HepG2 (cell line): ENCODE data around the gene SAMM50. TPM values are rescaled to one million over a fixed set of nuclear protein-coding genes. Genes with fewer than 3 reads are reported as not detected.

ENCODE experiments used
- ATAC-seq: fragments of 200-7000 bp; cut with Tn5 transposase; 3 replicates; pipeline ENCODE4 v1.9.1; 2020; ENCODE audit warnings: mild to moderate bottlenecking, moderate library complexity
- BruUV-seq: library from RNA; stranded (reverse); fragments of 400-500 nt; replicated peaks from 2 replicates; lab custom pipeline; 2021; lab: Mats Ljungman, UMichigan
- CTCF ChIA-PET: fragments of 300-600 bp; formaldehyde crosslinking; extraction: SDS; loops from one replicate; lab custom pipeline; 2021; ENCODE audit warnings: low total read pairs, inconsistent platforms, low intra/inter-chr PET ratio; lab: Yijun Ruan, JAX
- POLR2A ChIA-PET: fragments of 350-600 bp; sonication (Branson Sonifier 250); formaldehyde crosslinking; loops from one replicate; lab custom pipeline; 2020; ENCODE audit warnings: antibody characterized with exemption, inconsistent platforms; lab: Yijun Ruan, JAX
- DNase-seq: peaks from one replicate; pipeline ENCODE4 v3.0.0-alpha.2; 2015; ENCODE audit warnings: low spot score
- FAIRE-seq: peaks from 3 replicates; lab custom pipeline; 2011; peaks lifted over from hg19 to GRCh38; lab: Jason Lieb, UNC
- H2AFZ ChIP-seq: one replicate; pipeline ENCODE4 v1.6.1; 2011; ENCODE audit warnings: low read length, inconsistent platforms
- H3K27ac ChIP-seq: fragments of 300-600 bp; 3 replicates; pipeline ENCODE4 v1.8.0; 2011; ENCODE audit warnings: mixed run types, mild to moderate bottlenecking, mixed read lengths, low read length, inconsistent platforms; ENCODE audit not compliant: insufficient read depth; ENCODE audit errors: extremely low read length
- H3K27me3 ChIP-seq, 2 experiments: fragments of 200-600 bp in 1 of 2; 2 replicates in 1 of 2; 3 replicates in 1 of 2; pipeline versions ENCODE4 v1.6.0 to v1.8.0; 2011; ENCODE audit warnings: low read length in 2 of 2, mild to moderate bottlenecking in 2 of 2, moderate library complexity in 2 of 2, inconsistent platforms in 1 of 2; ENCODE audit not compliant: insufficient read depth in 2 of 2, control insufficient read depth in 1 of 2
- H3K36me3 ChIP-seq, 2 experiments: fragments of 200-600 bp in 1 of 2; replicated peaks in 1 of 2; 2 replicates in 1 of 2; 3 replicates in 1 of 2; pipeline versions ENCODE4 v1.5.1 to v1.8.0; 2011; ENCODE audit warnings: low read length in 2 of 2, inconsistent platforms in 1 of 2; ENCODE audit not compliant: insufficient read depth in 2 of 2, control insufficient read depth in 1 of 2
- H3K4me1 ChIP-seq: 2 replicates; pipeline ENCODE4 v1.5.1; 2012; ENCODE audit warnings: low read length, inconsistent platforms; ENCODE audit not compliant: insufficient read depth
- H3K4me2 ChIP-seq: 2 replicates; pipeline ENCODE4 v1.6.0; 2011; ENCODE audit warnings: low read depth, low read length, inconsistent platforms
- H3K4me3 ChIP-seq, 3 experiments: fragments of 200-600 bp in 1 of 3; sonication (generic), shearing (Covaris generic) in 1 of 3; replicated peaks in 1 of 3; 2 replicates each; pipeline ENCODE4 v1.5.1; 2011 to 2016; ENCODE audit warnings: low read length in 3 of 3, inconsistent platforms in 2 of 3, low read depth in 2 of 3, mild to moderate bottlenecking in 2 of 3, control low read depth in 1 of 3, mixed read lengths in 1 of 3; ENCODE audit not compliant: insufficient read depth in 1 of 3
- H3K79me2 ChIP-seq: one replicate; pipeline ENCODE4 v1.6.1; 2011; ENCODE audit warnings: low read length, inconsistent platforms; ENCODE audit not compliant: insufficient read depth
- H3K9ac ChIP-seq: 2 replicates; pipeline ENCODE4 v1.6.0; 2011; ENCODE audit warnings: mild to moderate bottlenecking, low read depth, low read length, inconsistent platforms; ENCODE audit not compliant: insufficient read depth
- H3K9me3 ChIP-seq: 2 replicates; pipeline ENCODE4 v1.5.1; 2012; ENCODE audit warnings: mild to moderate bottlenecking, low read length
- H4K20me1 ChIP-seq: 2 replicates; pipeline ENCODE4 v1.6.0; 2011; ENCODE audit warnings: inconsistent platforms, mild to moderate bottlenecking, low read length, moderate library complexity; ENCODE audit not compliant: insufficient read depth
- CREB1 ChIP-seq, 2 experiments: fragments of 450-650 bp in 1 of 2; IDR thresholded peaks; 2 replicates each; pipeline ENCODE4 v1.6.1; 2016 to 2017; ENCODE audit warnings: control low read depth in 1 of 2, mild to moderate bottlenecking in 1 of 2, missing compliant biosample characterization in 1 of 2, missing genetic modification characterization in 1 of 2
- E2F1 ChIP-seq: sonication (generic); formaldehyde crosslinking; IDR thresholded peaks from 2 replicates; pipeline ENCODE4 v1.5.0; 2020; ENCODE audit warnings: missing genetic modification reagents
- GZF1 ChIP-seq: sonication (generic); formaldehyde crosslinking; IDR thresholded peaks from 2 replicates; pipeline ENCODE4 v1.5.1; 2020; ENCODE audit warnings: mild to moderate bottlenecking, missing genetic modification reagents
- HIVEP1 ChIP-seq: sonication (generic); formaldehyde crosslinking; IDR thresholded peaks from 2 replicates; pipeline ENCODE4 v1.4.0; 2020; ENCODE audit warnings: mild to moderate bottlenecking, missing genetic modification reagents
- HNF1A ChIP-seq, 2 experiments: sonication (generic) in 1 of 2; formaldehyde crosslinking in 1 of 2; IDR thresholded peaks; 2 replicates each; pipeline versions ENCODE4 v1.4.0 to v1.6.1; 2016 to 2020; ENCODE audit warnings: borderline replicate concordance in 1 of 2, low read depth in 1 of 2, mild to moderate bottlenecking in 1 of 2, missing genetic modification reagents in 1 of 2
- KAT2B ChIP-seq: fragments of 150-350 bp; IDR thresholded peaks from 2 replicates; pipeline ENCODE4 v1.6.1; 2014; ENCODE audit warnings: low read depth, low read length, borderline replicate concordance
- MTERF4 ChIP-seq: sonication (generic); formaldehyde crosslinking; IDR thresholded peaks from 2 replicates; pipeline ENCODE4 v1.8.0; 2023; ENCODE audit warnings: mild to moderate bottlenecking, missing genetic modification reagents
- SIN3A ChIP-seq: IDR thresholded peaks from 2 replicates; pipeline ENCODE4 v1.6.1; 2011; ENCODE audit warnings: low read depth, mild to moderate bottlenecking, control low read depth, low read length, borderline replicate concordance
- ZGPAT ChIP-seq: IDR thresholded peaks from 2 replicates; pipeline ENCODE4 v1.6.1; 2016; ENCODE audit warnings: mild to moderate bottlenecking
- ZMYM2 ChIP-seq: sonication (generic); formaldehyde crosslinking; IDR thresholded peaks from 2 replicates; pipeline ENCODE4 v1.8.0; 2022; ENCODE audit warnings: mild to moderate bottlenecking, missing genetic modification reagents
- ZNF317 ChIP-seq: sonication (generic); formaldehyde crosslinking; IDR thresholded peaks from 2 replicates; pipeline ENCODE4 v1.5.0; 2020; ENCODE audit warnings: mild to moderate bottlenecking, missing genetic modification reagents
- ZNF343 ChIP-seq: sonication (generic); formaldehyde crosslinking; IDR thresholded peaks from 2 replicates; pipeline ENCODE4 v1.4.0; 2020; ENCODE audit warnings: mild to moderate bottlenecking, missing genetic modification reagents
- ZNF354B ChIP-seq: sonication (generic); formaldehyde crosslinking; IDR thresholded peaks from 2 replicates; pipeline ENCODE4 v1.8.0; 2022; ENCODE audit warnings: mild to moderate bottlenecking, missing genetic modification reagents
- ZNF800 ChIP-seq: sonication (generic); formaldehyde crosslinking; IDR thresholded peaks from 2 replicates; pipeline ENCODE4 v1.4.0; 2020; ENCODE audit warnings: missing genetic modification reagents
- WGBS: methylation state at CpG from one replicate; pipeline ENCODE4 v1.1.6; 2017; ENCODE audit warnings: low lambda C conversion rate; 5-methylcytosine and 5-hydroxymethylcytosine counted together
- in situ Hi-C: cut with HindIII; loops from 2 replicates; pipeline ENCODE4 v1.10.0; 2017; ENCODE audit warnings: low pct_unique_long_range_greater_than_20kb; ENCODE audit not compliant: extremely low pct_ligation_motif_present
- intact Hi-C: fragments of 100-400 bp; cut with micrococcal nuclease; formaldehyde crosslinking; loops from one replicate; pipeline ENCODE4 v1.10.0; 2022; ENCODE audit not compliant: unreplicated experiment
- polyA plus RNA-seq, 8 experiments: library from polyadenylated mRNA; depleted of rRNA in 3 of 8; stranded (reverse) in 7 of 8; unstranded in 1 of 8; fragments of >200 nt; fragmentation: Illumina TruSeq in 4 of 8; extraction: Trizol in 4 of 8; gene quantifications; 2 replicates each; pipeline versions ENCODE4 v1.2.1 to v1.2.3, GENCODE V29; 2011 to 2016; ENCODE audit warnings: low read depth in 4 of 8, missing spikeins in 1 of 8, mixed read lengths in 1 of 8; ENCODE audit not compliant: insufficient read depth in 1 of 8
- total RNA-seq, 5 experiments: library from RNA; depleted of rRNA; stranded (reverse); fragments of >200 nt; fragmentation: Illumina TruSeq; extraction: Trizol; gene quantifications; 2 replicates each; pipeline ENCODE4 v1.2.3, GENCODE V29; 2016; ENCODE audit warnings: low read depth in 1 of 5

The SAMM50 gene
- total and polyA plus RNA-seq, 2 of the 13 experiments (the other 11 are each of a cell fraction or from before 2014, with no cell fraction given): 34.7 to 63.4 TPM

- BruUV-seq: no TSS peak
- intact Hi-C loops: no loop called here
- ChIA-PET POLR2A (no interaction called here), CTCF (no interaction called here)
- Histone ChIP-seq H3K4me3 (no peak overlapping the region), H3K4me1 (no peaks in the 10 kb centered on the region), H3K9me3 (no peaks in the 10 kb centered on the region), H3K27ac (no peak overlapping the region), H3K79me2 (no peaks in the 10 kb centered on the region), H4K20me1 (no peaks in the 10 kb centered on the region), H3K4me2 (no peak overlapping the region), H3K9ac (no peak overlapping the region), H3K27me3 (no peaks in the 10 kb centered on the region), H2AFZ (no peak overlapping the region), H3K36me3 (no peaks in the 10 kb centered on the region)
- DNase-seq: no peak
- in situ Hi-C loops: no loop called here
- no peak for ATAC-seq
- FAIRE-seq: no peak
- WGBS: 92% methylated on average over 2 of the region's 2 CpGs
- TF ChIP-seq HIVEP1 (no peak), HNF1A (IDR thresholded peaks at IDR 0.05; ENCODE audit: low read depth) (no peak), HNF1A (CRISPR knock-in tag; IDR thresholded peaks at IDR 0.05; ENCODE audit: borderline replicate concordance) (no peak), ZMYM2 (CRISPR knock-in tag) (no peak), ZNF317 (CRISPR knock-in tag) (no peak), SIN3A (no peak), MTERF4 (CRISPR knock-in tag) (no peak), ZGPAT (CRISPR knock-in tag) (no peak), KAT2B (no peak), ZNF343 (CRISPR knock-in tag) (no peak), GZF1 (CRISPR knock-in tag) (no peak), CREB1 (IDR thresholded peaks at IDR 0.05) (no peak), CREB1 (CRISPR knock-in tag; IDR thresholded peaks at IDR 0.05) (no peak), ZNF354B (CRISPR knock-in tag) (no peak), ZNF800 (no peak), E2F1 (CRISPR knock-in tag) (no peak)
These were observed 59.0 kb downstream of the SAMM50 start for GRCh38 chr22:44014241-44014640.
